Dermis microvascular lymphatic vessel endothelial cell (primary cell): Measurements from ENCODE around the gene CARD8. TPM values are rescaled to one million over a fixed set of nuclear protein-coding genes. Genes with fewer than 3 reads are reported as not detected.
"Not testable (repeated sequence)": the region's sequence is repeated elsewhere in the genome, so short reads cannot be mapped to it uniquely, and the experiment has no call there.

ENCODE experiments used
- DNase-seq, 2 donors: peaks; one replicate each; pipeline versions ENCODE4 v3.0.0 to v3.0.0-alpha.2; 2010; ENCODE audit warnings: low read depth in 2 of 2
- total RNA-seq: library from RNA; depleted of rRNA; stranded (reverse); fragments of >200 nt; gene quantifications from 2 replicates; pipeline ENCODE4 v1.2.1, GENCODE V29; 2014

Gene CARD8, protein sequence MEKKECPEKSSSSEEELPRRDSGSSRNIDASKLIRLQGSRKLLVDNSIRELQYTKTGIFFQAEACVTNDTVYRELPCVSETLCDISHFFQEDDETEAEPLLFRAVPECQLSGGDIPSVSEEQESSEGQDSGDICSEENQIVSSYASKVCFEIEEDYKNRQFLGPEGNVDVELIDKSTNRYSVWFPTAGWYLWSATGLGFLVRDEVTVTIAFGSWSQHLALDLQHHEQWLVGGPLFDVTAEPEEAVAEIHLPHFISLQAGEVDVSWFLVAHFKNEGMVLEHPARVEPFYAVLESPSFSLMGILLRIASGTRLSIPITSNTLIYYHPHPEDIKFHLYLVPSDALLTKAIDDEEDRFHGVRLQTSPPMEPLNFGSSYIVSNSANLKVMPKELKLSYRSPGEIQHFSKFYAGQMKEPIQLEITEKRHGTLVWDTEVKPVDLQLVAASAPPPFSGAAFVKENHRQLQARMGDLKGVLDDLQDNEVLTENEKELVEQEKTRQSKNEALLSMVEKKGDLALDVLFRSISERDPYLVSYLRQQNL
- 40.4 and 75.2 TPM in 2 replicates for total RNA-seq

DNA sequence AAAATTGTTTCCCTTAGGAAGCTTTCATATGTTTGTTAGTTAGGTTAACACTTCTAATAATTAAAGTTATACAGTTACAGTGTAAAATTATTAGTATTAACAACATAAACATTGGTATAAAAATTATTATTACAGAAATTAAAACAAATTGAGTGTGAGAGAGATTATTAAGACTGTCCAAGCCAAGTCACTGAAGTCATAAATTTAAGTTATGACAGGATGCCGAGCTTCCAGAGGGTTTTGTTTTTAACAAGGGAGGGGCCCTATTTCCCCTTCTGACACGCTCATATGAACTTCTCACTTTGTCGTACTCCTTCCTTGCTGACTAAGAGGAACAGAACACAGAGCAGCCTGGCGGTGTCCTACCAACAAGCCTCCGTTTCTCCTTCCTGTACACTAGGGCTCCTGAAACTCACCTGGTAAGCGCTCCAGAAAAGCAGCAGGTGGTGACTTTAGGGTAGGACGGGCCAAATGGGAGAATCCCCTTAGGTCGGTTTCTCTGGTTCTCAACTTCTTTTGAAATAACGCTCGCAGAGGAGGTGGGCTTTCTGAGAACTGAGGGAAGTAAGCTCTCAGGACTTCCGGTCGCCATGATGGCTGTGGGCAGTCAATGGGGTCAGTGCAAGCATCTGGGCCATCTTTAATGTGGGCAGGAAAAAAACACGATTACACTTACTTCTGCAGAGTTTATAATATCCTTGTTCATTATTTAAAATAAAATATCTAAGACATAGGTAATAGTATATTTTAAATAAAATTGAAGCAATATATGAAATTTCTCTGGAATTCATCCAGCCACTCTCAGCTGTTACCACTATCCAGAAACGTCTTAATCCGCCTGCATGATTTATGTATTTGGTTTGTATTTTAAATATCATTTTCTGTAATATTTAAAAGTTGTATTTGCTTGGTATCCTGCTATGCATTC is at the start of gene CARD8:
CARD8 (minus strand) TSS at position 537 of the 928 bp plus-strand sequence. CDS start 14,892 bp downstream, outside the sequence.
- DNase-seq = peak; percentile 83 to 93

DNA sequence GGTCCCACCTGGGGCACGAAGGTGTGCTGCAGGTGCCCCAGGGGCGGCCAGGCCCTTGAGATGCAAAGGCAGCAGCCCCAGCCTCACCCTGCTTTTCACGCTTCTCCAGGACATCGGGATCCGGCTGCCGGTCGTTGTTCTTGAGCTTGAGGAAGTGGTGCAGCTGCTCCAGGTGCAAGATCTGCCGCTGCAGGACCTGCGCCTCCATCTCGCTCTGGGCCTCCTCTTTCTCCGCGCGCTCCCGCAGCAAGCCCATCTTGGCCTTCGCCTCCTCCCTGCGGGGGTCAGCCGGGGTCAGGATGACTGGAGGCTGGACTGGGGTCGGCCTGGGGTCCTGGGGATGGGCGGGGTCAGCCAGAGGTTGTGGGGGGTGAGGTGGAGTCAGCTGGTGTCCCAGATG is 48.2 kb upstream of the CARD8 start:
- DNase-seq = no peak

DNA sequence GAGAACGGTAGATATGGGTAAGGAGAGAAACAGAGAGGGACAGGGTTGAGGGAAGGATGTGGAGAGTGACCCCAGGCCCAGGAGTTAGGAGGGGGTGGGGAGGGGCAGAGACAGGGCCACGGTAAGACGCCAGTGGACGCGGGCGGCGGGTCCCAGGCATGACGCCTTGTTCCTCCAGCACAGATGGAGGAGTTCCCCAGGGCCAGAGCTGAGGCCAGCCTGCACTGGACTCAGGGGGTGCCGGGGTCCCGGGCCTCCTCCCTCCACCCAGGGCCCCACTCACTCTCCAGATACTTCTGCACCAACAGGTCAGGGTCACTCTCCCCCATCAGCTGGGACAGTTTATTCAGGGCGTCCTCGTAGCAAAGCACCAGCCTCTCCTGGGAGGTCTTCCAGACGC is 47.7 kb upstream of the CARD8 start:
- DNase-seq = no peak

DNA sequence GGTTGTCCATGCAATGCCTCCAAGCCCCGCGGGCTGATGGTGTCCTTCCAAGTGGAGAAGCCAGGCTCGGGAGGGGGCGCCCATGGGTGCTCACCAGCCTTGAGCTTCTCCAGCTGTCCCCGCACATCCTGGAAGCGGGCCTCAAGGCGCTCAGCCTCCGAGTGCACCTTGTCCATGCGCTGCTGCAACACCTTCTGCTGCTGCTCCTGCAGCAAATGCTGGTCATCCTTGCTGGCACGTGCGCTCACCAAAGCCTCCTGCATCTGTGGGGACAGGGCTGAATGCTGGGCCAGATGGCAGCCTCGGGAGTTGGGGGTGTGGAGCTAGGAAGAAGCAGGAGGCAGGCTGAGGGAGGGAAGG is 46.9 kb upstream of the CARD8 start:
- no peak for DNase-seq

DNA sequence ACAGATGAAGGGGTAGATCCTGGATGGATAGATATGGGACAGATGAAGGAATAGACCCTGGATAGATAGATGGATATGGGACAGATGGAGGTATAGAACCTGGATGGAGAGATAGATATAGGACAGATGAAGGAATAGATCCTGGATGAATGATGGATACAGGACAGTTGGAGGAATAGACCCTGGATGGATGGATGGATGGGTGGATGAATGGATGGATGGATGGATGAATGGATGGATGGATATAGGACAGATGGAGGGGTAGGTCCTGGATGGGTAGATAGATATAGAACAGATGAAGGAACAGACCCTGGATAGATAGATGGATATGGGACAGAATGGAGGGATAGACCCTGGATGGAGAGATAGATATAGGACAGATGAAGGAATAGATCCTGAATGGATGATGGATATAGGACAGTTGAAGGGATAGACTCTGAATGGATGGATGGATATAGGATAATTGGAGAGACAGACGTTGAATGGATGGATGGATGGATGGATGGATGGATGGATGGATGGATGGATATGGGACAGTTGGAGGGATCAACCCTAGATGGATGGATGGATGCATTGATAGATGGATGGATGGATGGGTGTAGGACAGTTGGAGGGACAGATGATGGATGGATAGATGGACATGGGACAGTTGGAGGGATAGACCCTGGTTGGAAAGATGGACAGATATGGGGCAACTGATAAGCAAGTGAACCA is 46.3 kb upstream of the CARD8 start:
- DNase-seq = no peak

DNA sequence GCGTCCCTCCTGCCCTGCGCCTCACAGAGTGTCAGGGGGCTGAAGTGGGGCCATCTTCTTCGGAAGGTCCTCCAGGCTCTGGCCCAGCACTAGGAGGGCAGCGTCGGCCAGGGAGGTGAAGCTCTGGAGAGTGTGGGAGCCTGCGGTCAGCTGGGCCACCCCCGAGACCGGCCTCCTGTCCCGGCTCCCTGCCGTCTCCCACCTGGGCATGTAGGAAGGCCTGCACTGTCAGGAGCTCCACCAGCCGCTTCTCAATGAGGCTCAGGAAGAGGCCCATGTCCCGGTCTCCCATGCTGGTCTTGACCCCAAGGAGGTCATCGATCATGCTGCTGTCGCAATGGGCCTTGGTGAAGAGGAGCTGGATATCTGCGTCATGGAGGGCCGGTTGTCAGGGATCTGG is 42.3 kb upstream of the CARD8 start:
- DNase-seq = no peak

DNA sequence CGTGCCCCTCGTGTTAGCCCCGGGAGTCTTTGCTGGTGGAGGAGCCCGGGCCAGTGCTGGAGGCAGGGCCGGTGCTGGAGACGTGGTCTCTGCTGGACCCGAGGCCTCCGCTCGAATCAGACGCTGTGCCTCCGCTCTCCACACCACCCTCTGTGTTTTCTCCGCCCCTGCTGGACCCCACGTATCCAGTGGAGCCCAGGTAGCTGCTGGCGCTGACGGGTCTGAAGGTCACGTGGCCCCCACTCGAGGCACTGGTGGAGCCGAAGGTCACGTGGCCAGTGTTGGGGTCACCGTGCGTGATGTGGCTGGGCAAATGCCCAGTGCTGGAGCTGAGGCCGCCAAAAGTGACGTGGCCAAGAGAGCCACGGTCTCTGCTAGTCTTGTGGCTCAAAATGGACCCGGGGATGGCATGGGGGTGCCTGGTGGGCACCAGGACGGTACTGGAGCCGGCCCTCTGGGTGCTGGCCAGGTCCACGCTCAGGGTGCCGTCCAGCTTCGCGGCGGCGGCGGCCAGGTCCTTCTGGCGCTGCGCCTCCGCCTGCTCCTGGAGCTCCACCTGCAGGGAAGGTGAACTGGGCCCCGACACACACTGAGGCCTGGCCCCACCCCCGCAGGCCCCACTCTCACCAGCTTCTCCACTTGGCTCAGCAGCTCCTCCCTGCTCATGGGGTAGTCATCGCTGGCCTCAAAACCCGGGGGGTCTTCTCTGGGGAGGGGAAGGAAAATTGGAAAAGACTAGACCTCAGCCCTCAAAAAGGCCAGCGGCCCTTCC is 41.4 kb upstream of the CARD8 start:
- no peak for DNase-seq

DNA sequence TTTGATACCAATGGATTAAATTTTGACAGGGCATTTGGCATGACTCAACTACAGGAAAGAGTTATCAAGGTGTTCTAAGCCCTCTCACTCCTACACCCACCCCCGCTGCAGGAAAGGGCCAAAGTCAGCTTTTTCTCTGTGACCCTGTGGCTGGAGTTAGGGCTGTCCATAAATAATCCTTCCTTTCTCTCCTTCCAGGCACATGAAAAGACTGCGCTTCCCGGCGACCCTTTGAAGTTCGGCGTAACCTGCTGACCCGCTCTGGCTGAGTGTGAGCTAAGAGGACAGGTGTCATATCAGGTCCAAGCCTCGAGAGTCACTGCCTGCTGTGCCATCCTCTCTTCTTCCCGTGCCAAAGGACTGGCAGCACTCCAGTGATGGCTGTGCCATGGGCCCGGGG is 39.7 kb upstream of the CARD8 start:
- peak; percentile 12 to 36 for DNase-seq

DNA sequence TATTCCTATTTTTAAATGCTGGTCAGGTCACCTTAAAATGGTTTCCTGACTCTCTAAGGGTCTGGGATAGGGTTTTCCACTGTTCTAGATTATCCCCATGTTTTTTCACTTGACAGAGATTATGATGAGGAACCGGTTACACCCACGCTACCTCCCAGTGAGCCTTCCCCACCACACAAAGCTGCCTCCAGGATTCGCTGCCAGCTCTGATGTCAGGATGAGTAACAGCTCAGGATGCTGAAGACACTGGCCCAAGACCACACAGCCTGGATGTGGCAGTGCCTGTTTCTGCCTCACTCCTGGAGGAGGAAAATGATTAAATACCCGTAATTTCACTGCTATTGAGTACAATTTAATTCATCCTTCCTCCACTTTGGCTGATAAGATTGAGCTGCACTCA is 37.1 kb upstream of the CARD8 start:
- DNase-seq = no peak

DNA sequence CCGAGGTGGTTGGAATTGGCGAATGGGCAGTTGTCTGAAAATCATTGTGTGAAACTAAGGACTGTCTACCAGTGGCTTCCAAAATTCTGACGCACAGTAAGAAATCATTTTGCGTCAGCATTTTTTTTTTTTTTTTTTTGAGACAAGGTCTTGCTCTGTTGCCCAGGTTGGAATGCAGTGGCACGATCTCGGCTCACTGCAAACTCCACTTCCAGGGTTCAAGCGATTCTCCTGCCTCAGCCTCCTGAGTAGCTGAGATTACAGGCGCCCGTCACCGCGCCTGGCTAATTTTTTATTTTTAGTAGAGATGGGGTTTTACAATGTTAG is 35.7 kb upstream of the CARD8 start:
- not testable (repeated sequence) for DNase-seq

DNA sequence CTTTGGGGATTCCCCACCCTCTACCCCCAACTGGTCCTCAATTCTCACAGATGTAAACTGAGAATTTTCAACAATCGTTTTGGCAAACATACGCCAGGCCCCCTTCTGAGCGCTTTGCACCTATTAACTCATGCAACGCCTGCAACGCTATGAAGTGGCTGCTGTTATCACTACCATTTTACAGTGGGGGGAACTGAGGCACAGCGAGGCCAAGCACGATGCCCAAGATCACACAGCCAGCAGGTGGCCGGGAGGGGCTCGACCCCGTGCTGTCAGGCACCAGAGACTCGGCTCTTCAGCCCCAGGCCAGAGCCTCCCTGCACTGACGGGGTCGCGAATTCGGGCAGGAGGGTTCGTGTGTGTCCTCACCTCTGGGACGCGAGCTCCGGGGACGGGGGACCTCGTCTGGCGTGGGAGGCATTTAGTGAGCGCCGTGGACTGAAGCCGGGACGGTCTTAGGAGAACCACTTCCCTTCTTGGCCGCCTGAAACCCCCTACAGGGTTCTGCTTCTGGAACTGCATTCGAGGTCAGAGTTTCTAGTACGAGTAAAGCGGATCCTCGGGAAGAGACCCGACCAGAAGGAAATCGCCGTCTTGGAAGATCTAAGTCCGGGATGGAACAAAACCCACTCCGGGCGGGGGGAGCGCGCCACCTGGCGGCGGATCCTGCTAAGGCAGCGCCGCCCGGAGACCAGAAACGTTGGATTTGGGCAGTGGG is 35.2 kb upstream of the CARD8 start:
- peak in 1 of 2 donors; percentile 70 for DNase-seq

DNA sequence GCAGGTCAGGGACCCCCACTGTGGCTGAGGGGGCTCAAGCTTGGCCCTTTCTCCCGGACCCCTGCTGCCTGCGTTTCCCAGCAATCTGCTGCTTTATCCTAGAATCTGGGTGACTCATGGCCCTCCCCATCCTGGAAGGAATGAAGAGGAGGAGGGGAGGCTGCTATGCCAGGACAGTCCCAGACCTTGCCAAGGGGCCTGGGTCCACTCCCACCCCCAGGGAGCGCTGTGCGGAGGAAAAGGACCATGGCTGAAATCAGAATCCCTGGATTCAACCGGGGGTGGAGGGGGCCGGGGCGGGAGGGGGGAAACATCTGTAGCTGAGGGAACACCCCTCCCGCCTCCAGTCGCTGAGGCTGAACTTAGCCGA is 34.7 kb upstream of the CARD8 start:
- peak in 1 of 2 donors; percentile 29 for DNase-seq

DNA sequence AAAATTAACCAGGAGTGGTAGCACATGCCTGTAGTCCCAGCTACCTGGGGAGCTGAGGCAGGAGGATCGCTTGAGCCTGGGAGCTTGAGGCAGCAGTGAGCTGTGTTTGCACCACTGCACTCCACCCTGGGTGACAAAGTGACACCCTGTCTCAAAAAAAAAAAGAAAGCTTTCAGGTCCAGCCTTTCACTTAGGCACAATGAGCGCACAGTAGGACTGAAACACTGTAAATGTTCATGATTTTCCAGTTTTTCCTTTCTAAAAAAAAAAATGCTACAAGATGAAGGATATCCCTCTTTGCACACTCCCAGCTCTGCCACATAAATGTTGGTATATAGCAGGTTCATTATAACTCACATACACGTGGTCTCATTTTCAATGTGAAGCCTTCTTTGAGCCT is 32.0 kb upstream of the CARD8 start:
- no peak for DNase-seq

DNA sequence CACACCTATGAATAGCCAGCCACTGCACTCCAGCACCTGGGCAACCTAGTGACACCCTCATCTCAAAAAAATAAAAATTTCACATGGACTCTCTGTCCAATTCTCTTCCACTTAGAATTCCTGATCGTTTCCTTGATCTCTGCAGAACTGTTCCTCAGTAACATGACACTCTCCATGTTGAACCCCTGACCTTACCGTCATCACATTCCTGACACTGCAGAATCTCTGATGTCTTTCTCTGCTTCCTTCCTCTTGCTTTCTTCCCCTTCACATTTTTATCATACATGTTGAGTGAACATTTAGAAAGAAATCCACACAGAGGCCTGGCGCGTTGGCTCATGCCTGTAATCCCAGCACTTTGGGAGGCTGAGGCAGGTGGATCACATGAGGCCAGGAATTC is 29.2 kb upstream of the CARD8 start:
- DNase-seq = no peak

DNA sequence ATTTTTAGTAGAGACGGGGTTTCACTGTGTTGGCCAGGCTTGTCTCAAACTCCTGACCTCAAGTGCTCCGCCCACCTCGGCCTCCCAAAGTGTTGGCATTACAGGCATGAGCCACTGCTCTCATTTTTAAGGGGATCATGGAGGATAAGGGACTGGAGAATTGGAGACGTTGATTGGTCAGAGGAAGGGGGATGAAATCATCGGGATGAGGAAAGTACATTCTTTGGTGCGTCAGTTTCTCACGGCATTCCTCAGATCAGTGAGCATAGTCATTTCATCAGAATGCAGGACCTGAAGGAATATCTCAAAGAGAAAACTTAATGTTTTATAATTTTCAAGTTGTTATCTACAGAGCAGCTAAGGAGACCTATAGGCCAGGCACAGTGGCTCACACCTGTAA is 28.2 kb upstream of the CARD8 start:
- DNase-seq = no peak

DNA sequence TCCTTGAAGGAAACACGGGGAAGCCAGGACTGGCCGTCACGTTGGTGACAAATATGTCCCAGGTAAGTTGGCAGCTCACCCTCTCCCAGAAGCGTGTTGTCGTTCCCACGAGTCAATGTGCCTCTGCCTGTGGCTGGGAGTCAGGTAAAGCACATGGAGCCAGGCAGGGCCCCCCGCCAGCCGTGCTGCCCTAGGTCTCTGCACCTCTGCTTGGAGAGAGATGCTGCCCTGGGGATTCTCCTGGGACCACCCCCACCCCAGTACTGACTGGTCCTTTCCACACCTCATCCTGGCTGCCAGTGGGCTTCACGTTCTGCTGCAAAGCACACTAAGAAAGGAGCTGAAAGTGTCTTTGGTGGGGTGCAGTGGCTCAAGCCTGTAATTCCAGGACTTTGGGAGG is 24.0 kb upstream of the CARD8 start:
- DNase-seq = no peak

DNA sequence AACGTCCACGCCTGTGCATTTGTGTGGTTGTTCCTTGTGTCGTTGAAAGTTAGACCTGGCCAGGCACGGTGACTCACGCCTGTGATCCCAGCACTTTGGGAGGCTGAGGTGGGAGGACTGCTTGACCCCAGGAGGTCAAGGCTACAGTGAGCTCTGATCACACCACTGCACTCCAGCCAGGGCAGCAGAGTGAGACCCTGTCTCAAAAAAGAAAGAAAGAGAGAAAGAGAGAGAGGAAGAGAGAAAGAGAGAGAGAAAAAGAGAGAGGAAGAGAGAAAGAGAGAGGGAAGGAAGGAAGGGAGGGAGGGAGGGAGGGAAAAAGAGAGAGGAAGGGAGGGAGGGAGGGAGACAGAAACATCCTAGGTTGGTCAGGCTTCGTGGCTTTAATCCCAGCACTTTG is 19.2 kb upstream of the CARD8 start:
- no peak for DNase-seq

DNA sequence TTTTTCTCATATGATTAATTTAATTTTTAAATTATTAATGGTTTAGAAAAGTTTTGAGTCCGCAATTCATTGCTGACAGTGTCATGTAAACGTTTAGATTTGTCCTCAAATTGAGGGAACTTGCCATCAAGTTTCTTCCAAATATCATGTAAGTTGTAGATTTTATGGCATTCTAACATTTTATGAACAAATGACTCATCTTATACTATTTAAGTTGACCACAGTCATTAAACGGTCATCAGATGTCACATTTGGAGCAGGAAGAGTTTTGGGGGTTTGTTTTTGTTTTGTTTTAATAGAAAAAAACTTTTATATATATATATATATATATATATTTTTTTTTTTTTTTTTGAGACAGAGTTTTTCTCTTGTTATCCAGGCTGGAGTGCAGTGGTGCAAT is 18.5 kb upstream of the CARD8 start:
- DNase-seq = no peak

DNA sequence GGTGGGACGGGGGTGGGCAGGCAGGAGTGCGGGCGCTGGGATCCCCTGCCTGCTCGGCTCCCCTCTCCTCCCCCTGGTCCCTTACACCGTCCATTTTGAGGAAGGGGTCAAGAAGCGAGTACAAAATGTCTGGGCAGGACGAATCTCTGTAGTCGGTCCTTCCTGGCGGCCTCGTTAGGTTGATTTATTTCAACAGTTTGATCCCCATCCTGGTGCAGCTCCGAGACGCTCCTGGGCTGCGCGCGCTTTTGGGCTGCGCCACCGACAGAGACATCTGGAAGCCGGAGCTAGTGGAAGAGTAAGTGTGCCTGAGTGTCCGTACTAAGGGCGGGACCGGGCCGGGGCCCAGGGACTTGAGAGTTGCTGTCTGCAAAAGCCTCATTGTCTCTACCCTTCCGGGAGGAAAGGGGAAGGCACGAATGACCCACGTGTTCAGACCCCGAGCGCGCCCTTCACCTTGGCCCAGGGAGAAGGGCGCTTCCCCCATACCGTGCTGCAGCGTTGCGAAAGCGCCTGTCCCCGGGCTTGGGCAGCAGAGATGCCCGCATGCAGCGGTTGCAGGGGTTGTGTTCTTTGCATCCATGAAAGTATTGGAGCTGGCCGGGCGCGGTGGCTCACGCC is 15.9 kb upstream of the CARD8 start:
- peak in 1 of 2 donors; percentile 27 for DNase-seq

DNA sequence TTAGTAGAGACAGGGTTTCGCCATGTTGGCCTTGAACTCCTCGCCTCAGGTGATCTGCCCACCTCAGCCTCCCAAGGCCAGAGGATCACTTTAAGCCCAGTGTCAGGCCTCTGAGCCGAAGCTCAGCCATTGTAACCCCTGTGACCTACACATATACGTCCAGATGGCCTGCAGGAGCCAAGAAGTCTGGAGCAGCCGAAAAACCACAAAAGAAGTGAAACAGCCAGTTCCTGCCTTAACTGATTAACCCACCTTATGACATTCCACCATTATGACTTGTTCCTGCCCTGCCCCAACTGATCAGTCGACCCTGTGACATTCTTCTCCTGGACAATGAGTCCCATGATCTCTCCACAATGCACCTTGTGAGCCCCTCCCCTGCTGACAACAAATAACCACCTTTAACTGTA is 13.9 kb upstream of the CARD8 start:
- not testable (repeated sequence) for DNase-seq
